Right atrium auricular region (tissue), 2 donors: Measurements from ENCODE around the gene COL6A1. TPM values are rescaled to one million over a fixed set of nuclear protein-coding genes. Genes with fewer than 3 reads are reported as not detected.
"Not testable (repeated sequence)": the region's sequence is repeated elsewhere in the genome, so short reads cannot be mapped to it uniquely, and the experiment has no call there.

ENCODE experiments used
- DNase-seq: peaks from one replicate; pipeline ENCODE4 v3.0.0-alpha.2; 2019; ENCODE audit warnings: low spot score
- H3K27ac ChIP-seq, 2 donors: fragments of 200-600 bp; sonication (generic); 1 replicate in 1 of 2; 2 replicates in 1 of 2; pipeline ENCODE4 v1.5.1; 2016 to 2019
- H3K27me3 ChIP-seq, 2 donors: fragments of 200-600 bp; sonication (generic); one replicate each; pipeline versions ENCODE4 v1.5.1 to v1.6.0; 2017 to 2019
- H3K36me3 ChIP-seq: fragments of 200-600 bp; sonication (generic); one replicate; pipeline ENCODE4 v1.5.1; 2016
- H3K4me1 ChIP-seq, 2 donors: fragments of 200-600 bp; sonication (generic); one replicate each; pipeline versions ENCODE4 v1.5.1 to v1.6.0; 2017 to 2019
- H3K4me3 ChIP-seq, 2 donors: fragments of 200-600 bp; sonication (generic); 1 replicate in 1 of 2; 2 replicates in 1 of 2; pipeline ENCODE4 v1.5.1; 2017 to 2019; ENCODE audit warnings: mild to moderate bottlenecking in 1 of 2, moderate library complexity in 1 of 2
- H3K9me3 ChIP-seq, 2 donors: fragments of 200-600 bp; sonication (generic); one replicate each; pipeline ENCODE4 v1.5.1; 2019
- total RNA-seq, 2 donors: library from RNA; depleted of rRNA; stranded (reverse); fragments of >200 nt; gene quantifications; one replicate each; pipeline ENCODE4 v1.1.0, GENCODE V29; 2016
- TF ChIP-seq, protein P1 (sequence below), 2 donors: fragments of 200-600 bp; sonication (generic); IDR thresholded peaks; one replicate each; pipeline ENCODE4 v1.5.1; 2019; ENCODE audit warnings: antibody characterized with exemption in 2 of 2

The COL6A1 gene
- total RNA-seq, 2 donors from 2014 or later = 201 to 278 TPM

DNA sequence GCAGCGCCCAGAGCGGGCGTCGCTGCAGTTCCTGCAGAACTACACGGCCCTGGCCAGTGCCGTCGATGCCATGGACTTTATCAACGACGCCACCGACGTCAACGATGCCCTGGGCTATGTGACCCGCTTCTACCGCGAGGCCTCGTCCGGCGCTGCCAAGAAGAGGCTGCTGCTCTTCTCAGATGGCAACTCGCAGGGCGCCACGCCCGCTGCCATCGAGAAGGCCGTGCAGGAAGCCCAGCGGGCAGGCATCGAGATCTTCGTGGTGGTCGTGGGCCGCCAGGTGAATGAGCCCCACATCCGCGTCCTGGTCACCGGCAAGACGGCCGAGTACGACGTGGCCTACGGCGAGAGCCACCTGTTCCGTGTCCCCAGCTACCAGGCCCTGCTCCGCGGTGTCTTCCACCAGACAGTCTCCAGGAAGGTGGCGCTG lies 22.0 kb downstream of the COL6A1 start:
- Histone ChIP-seq H3K4me1 (no peaks in the 10 kb centered on the region), H3K36me3 (peaks cover 53% of the 10 kb centered on the region), H3K27ac (no peak overlapping the region), H3K4me3 (no peak overlapping the region), H3K27me3 (no peaks in the 10 kb centered on the region), H3K9me3 (no peaks in the 10 kb centered on the region)
- DNase-seq = peak; percentile 55
- TF ChIP-seq, protein P1, sequence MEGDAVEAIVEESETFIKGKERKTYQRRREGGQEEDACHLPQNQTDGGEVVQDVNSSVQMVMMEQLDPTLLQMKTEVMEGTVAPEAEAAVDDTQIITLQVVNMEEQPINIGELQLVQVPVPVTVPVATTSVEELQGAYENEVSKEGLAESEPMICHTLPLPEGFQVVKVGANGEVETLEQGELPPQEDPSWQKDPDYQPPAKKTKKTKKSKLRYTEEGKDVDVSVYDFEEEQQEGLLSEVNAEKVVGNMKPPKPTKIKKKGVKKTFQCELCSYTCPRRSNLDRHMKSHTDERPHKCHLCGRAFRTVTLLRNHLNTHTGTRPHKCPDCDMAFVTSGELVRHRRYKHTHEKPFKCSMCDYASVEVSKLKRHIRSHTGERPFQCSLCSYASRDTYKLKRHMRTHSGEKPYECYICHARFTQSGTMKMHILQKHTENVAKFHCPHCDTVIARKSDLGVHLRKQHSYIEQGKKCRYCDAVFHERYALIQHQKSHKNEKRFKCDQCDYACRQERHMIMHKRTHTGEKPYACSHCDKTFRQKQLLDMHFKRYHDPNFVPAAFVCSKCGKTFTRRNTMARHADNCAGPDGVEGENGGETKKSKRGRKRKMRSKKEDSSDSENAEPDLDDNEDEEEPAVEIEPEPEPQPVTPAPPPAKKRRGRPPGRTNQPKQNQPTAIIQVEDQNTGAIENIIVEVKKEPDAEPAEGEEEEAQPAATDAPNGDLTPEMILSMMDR (IDR thresholded peaks at IDR 0.05) = no peak

DNA sequence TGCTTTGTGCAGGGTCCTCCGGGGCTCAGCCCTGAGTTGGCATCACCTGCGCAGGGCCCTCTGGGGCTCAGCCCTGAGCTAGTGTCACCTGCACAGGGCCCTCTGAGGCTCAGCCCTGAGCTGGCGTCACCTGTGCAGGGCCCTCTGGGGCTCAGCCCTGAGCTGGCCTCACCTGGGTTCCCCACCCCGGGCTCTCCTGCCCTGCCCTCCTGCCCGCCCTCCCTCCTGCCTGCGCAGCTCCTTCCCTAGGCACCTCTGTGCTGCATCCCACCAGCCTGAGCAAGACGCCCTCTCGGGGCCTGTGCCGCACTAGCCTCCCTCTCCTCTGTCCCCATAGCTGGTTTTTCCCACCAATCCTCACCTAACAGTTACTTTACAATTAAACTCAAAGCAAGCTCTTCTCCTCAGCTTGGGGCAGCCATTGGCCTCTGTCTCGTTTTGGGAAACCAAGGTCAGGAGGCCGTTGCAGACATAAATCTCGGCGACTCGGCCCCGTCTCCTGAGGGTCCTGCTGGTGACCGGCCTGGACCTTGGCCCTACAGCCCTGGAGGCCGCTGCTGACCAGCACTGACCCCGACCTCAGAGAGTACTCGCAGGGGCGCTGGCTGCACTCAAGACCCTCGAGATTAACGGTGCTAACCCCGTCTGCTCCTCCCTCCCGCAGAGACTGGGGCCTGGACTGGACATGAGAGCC lies 22.7 kb downstream of the COL6A1 start:
- H3K27me3 ChIP-seq = no peaks in the 10 kb centered on the region
- peaks cover 45% of the 10 kb centered on the region for H3K36me3 ChIP-seq
- no peaks in the 10 kb centered on the region for H3K4me1 ChIP-seq
- no peak overlapping the region for H3K4me3 ChIP-seq
- TF ChIP-seq, protein P1 (IDR thresholded peaks at IDR 0.05) = no peak
- no peak overlapping the region for H3K27ac ChIP-seq
- no peaks in the 10 kb centered on the region for H3K9me3 ChIP-seq
- peak; percentile 55 for DNase-seq

DNA sequence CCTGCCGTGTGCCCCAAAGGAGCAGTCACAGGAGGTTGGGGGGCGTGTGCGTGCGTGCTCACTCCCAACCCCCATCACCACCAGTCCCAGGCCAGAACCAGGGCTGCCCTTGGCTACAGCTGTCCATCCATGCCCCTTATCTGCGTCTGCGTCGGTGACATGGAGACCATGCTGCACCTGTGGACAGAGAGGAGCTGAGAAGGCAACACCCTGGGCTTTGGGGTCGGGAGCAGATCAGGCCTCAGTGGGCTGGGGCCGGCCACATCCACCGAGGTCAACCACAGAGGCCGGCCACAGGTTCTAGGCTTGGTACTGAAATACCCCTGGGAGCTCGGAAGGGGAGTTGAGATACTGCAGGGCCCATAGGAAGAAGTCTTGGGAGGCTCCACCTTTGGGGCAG lies 23.5 kb downstream of the COL6A1 start:
- H3K36me3 ChIP-seq = peaks cover 41% of the 10 kb centered on the region
- H3K9me3 ChIP-seq = no peaks in the 10 kb centered on the region
- H3K27ac ChIP-seq = no peak overlapping the region
- H3K27me3 ChIP-seq = no peaks in the 10 kb centered on the region
- no peak for DNase-seq
- no peak overlapping the region for H3K4me3 ChIP-seq
- no peaks in the 10 kb centered on the region for H3K4me1 ChIP-seq
- TF ChIP-seq, protein P1 (IDR thresholded peaks at IDR 0.05) = no peak

DNA sequence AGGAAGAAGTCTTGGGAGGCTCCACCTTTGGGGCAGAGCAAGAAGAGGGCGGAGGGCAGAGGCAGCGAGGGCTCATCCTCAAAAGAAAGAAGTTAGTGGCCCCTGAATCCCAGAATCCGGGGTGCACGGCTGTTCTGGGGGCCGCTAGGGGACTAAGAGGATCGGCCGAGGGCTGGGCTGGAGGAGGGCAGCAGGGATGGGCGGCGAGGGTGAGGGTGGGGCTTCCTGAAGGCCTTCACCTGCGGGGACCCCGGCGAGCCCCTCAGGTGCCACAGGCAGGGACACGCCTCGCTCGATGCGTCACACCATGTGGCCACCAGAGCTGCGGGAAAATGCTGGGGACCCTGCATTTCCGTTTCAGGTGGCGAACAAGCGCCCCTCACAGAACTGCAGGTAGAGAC lies 23.9 kb downstream of the COL6A1 start:
- peaks cover 37% of the 10 kb centered on the region for H3K36me3 ChIP-seq
- no peak overlapping the region for H3K27ac ChIP-seq
- no peaks in the 10 kb centered on the region for H3K9me3 ChIP-seq
- H3K27me3 ChIP-seq = no peaks in the 10 kb centered on the region
- no peaks in the 10 kb centered on the region for H3K4me1 ChIP-seq
- DNase-seq = peak; percentile 55
- no peak overlapping the region for H3K4me3 ChIP-seq
- TF ChIP-seq, protein P1 (IDR thresholded peaks at IDR 0.05) = no peak

DNA sequence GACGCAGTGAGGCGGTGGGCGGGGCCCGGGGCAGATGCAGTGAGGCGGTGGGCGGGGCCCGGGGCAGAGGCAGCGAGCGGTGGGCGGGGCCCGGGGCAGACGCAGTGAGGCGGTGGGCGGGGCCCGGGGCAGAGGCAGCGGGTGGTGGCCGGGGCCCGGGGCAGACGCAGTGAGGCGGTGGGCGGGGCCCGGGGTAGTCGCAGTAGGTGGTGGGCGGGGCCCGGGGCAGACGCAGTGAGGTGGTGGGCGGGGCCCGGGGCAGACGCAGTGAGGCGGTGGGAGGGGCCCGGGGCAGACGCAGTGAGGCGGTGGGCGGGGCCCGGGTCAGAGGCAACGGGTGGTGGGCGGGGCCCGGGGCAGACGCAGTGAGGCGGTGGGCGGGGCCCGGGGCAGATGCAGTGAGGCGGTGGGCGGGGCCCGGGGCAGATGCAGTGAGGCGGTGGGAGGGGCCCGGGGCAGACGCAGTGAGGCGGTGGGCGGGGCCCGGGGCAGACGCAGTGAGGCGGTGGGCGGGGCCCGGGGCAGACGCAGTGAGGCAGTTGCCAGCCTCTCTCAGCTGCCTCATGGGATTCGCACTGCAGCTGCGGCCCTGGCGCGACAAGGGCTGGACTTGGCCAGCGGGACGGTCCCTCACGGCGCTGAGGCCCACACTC lies 24.4 kb downstream of the COL6A1 start:
- H3K4me3 ChIP-seq, H3K4me1 ChIP-seq, H3K9me3 ChIP-seq, H3K27me3 ChIP-seq, DNase-seq, H3K27ac ChIP-seq: not testable (repeated sequence)
- H3K36me3 ChIP-seq = peaks cover 34% of the 10 kb centered on the region

DNA sequence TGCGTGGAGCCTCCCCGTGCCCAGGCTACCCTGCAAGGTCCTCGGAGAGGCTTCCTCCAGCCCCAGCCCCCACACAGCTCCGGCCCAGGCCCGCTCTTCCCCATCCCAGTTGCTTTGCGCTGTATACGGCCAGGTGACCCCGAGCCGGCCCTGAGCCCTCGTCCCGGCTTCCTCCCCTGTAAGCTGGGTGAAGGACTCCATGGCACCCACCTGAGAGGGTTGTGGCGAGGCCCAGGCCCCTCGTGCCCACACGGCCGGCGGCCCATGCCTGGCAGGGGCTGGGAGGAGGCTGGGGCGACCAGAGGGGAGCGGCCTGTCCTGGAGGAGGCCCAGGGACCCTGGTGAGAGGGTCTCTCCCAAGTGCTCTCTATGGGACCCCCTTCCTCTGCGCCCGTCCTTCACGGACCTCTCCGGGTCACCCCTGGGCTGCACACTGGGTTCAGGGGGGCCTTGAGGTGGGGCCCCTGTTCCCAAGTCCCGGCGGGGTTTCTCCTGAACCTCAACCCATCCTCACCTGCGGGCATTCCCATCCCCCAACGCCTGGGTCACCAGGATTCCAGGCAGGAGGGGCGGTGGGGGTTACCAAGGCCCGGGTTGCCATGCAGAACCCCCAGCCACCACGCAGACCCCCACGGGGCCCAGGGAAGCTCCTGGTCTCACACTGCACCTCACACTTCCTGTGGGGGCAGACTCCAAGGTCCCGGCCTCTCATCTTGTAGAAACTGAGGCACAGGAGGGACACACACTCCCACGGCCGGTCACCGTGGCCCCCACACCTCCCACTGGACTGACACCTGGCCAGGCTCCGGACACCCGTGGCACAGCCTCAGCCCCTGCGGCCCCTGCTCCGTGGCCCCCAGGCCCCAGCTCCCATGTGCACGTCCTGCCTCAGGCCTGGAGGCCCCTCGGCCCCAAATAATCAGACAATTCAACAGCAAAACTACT lies 25.2 kb downstream of the COL6A1 start:
- Histone ChIP-seq H3K27ac (no peak overlapping the region), H3K9me3 (no peaks in the 10 kb centered on the region), H3K4me1 (no peaks in the 10 kb centered on the region), H3K4me3 (no peak overlapping the region), H3K27me3 (no peaks in the 10 kb centered on the region), H3K36me3 (peaks cover 26% of the 10 kb centered on the region)
- no peak for DNase-seq
- TF ChIP-seq, protein P1 (IDR thresholded peaks at IDR 0.05) = no peak
